H1 (cell line): Measurements from ENCODE around the gene CD38. TPM values are rescaled to one million over a fixed set of nuclear protein-coding genes. Genes with fewer than 3 reads are reported as not detected.

Source experiments
- CHD7 ChIP-seq: fragments of 300-600 bp; sonication (generic); IDR thresholded peaks from 2 replicates; pipeline ENCODE4 v1.7.1; 2012; ENCODE audit warnings: low read length, moderate library complexity, mild to moderate bottlenecking, inconsistent platforms; ENCODE audit not compliant: insufficient replicate concordance
- CTBP2 ChIP-seq: IDR thresholded peaks from 2 replicates; pipeline ENCODE4 v1.7.0; 2011; ENCODE audit warnings: borderline replicate concordance, mild to moderate bottlenecking, moderate library complexity, mixed read lengths, low read length; ENCODE audit not compliant: insufficient read depth, insufficient read length
- EZH2 ChIP-seq: fragments of 200-600 bp; sonication (generic); IDR thresholded peaks from 2 replicates; pipeline ENCODE4 v1.7.1; 2012; ENCODE audit warnings: low read depth, mild to moderate bottlenecking, moderate library complexity, low read length, inconsistent platforms; ENCODE audit not compliant: severe bottlenecking
- FOSL1 ChIP-seq: IDR thresholded peaks from 2 replicates; pipeline ENCODE4 v1.6.1; 2011; ENCODE audit warnings: mild to moderate bottlenecking, low read depth, low read length, moderate library complexity; ENCODE audit not compliant: insufficient read depth
- JUND ChIP-seq: IDR thresholded peaks from 2 replicates; pipeline ENCODE4 v1.6.1; 2011; ENCODE audit warnings: mild to moderate bottlenecking, improper control_type of control experiment, low read length
- KDM1A ChIP-seq: fragments of 200-600, 300-600 bp; sonication (generic); IDR thresholded peaks from 2 replicates; pipeline ENCODE4 v1.7.1; 2016; ENCODE audit warnings: mild to moderate bottlenecking, low read length, borderline replicate concordance
- NANOG ChIP-seq: IDR thresholded peaks from 2 replicates; pipeline ENCODE4 v1.6.1; 2011; ENCODE audit warnings: low read length, low read depth, mild to moderate bottlenecking, inconsistent platforms; ENCODE audit not compliant: insufficient read depth, poor library complexity, severe bottlenecking
- POLR2AphosphoS5 ChIP-seq: IDR thresholded peaks from 2 replicates; pipeline ENCODE4 v1.6.1; 2011; ENCODE audit warnings: low read depth, low read length
- POU5F1 ChIP-seq: IDR thresholded peaks from 2 replicates; pipeline ENCODE4 v1.6.1; 2011; ENCODE audit warnings: low read depth, mild to moderate bottlenecking, low read length, moderate library complexity
- SIRT6 ChIP-seq: IDR thresholded peaks from one replicate; pipeline ENCODE4 v1.7.1; 2012; ENCODE audit warnings: low read length, inconsistent platforms
- polyA plus RNA-seq, 7 experiments: library from polyadenylated mRNA; depleted of rRNA in 3 of 7; stranded (reverse) in 5 of 7; unstranded in 2 of 7; fragments of >200 nt in 5 of 7; fragments of 200-250 nt in 2 of 7; gene quantifications; 1 replicate in 5 of 7; 2 replicates in 1 of 7; 4 replicates in 1 of 7; pipeline versions ENCODE4 v1.2.1 to v1.2.3, GENCODE V29; 2011 to 2013; ENCODE audit warnings: missing spikeins in 2 of 7, mixed read lengths in 2 of 7
- total RNA-seq: library from RNA; stranded (reverse); fragmentation: NEBNext Ultra II Directional; extraction: Animal tissue kit (Norgen Biotek cat#: 25700); gene quantifications from 2 replicates; pipeline ENCODE4 v1.2.1, GENCODE V29; 2021

CD38 gene
- total and polyA plus RNA-seq, 2 of the 8 experiments (the other 6 are each of a cell fraction or from before 2014, with no cell fraction given): 0.14 to 0.24 TPM

- no peak for TF ChIP-seq CHD7
- no peak for TF ChIP-seq NANOG
- no peak for TF ChIP-seq KDM1A
- no peak for TF ChIP-seq JUND
- no peak for TF ChIP-seq POLR2AphosphoS5
- no peak for TF ChIP-seq SIRT6
- TF ChIP-seq EZH2: no peak
- TF ChIP-seq POU5F1: no peak
- TF ChIP-seq CTBP2: no peak
- TF ChIP-seq FOSL1: no peak
These were observed 105.6 kb downstream of the CD38 start (continued) for GRCh38 chr4:15883610-15884243.
